ENCODE data around the gene CNOT1.

DNA sequence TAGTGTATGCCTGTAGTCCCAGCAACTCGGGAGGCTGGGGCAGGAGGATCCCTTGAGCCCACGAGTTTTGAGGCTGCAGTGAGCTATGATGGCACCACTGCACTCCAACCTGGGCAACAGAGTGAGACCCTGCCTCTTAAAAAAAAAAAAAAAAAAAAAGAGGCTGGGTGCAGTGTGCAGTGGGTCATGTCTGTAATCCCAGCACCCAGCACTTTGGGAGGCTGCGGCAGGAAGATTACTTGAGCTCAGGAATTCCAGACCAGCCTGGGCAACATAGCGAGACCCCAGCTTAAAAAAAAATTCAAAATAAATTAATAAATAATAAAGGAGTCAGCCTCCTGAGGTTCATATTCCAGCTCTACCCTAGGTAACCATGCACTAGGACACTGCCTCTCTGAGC, 9.6 kb upstream of the CNOT1 start:
- no peak for TF ChIP-seq POLR2A (IDR thresholded peaks at IDR 0.05)
- TF ChIP-seq, protein P1, sequence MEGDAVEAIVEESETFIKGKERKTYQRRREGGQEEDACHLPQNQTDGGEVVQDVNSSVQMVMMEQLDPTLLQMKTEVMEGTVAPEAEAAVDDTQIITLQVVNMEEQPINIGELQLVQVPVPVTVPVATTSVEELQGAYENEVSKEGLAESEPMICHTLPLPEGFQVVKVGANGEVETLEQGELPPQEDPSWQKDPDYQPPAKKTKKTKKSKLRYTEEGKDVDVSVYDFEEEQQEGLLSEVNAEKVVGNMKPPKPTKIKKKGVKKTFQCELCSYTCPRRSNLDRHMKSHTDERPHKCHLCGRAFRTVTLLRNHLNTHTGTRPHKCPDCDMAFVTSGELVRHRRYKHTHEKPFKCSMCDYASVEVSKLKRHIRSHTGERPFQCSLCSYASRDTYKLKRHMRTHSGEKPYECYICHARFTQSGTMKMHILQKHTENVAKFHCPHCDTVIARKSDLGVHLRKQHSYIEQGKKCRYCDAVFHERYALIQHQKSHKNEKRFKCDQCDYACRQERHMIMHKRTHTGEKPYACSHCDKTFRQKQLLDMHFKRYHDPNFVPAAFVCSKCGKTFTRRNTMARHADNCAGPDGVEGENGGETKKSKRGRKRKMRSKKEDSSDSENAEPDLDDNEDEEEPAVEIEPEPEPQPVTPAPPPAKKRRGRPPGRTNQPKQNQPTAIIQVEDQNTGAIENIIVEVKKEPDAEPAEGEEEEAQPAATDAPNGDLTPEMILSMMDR (IDR thresholded peaks at IDR 0.05): no peak
- TF ChIP-seq POLR2AphosphoS5 (IDR thresholded peaks at IDR 0.05): no peak
- no peak for TF ChIP-seq EP300 (IDR thresholded peaks at IDR 0.05)
